GM10266 (cell line): ENCODE data around the gene MCRS1.
"Not testable (repeated sequence)": the region's sequence is repeated elsewhere in the genome, so short reads cannot be mapped to it uniquely, and the experiment has no call there.

Experiments
- DNase-seq: peaks from one replicate; pipeline ENCODE4 v3.0.0; 2012; ENCODE audit errors: extremely low spot score
- CTCF ChIP-seq: IDR thresholded peaks from 2 replicates; pipeline ENCODE4 v1.5.1; 2012; ENCODE audit warnings: mild to moderate bottlenecking, low read depth; ENCODE audit not compliant: control insufficient read depth, insufficient read depth; ENCODE audit errors: missing control alignments

Gene MCRS1, protein sequence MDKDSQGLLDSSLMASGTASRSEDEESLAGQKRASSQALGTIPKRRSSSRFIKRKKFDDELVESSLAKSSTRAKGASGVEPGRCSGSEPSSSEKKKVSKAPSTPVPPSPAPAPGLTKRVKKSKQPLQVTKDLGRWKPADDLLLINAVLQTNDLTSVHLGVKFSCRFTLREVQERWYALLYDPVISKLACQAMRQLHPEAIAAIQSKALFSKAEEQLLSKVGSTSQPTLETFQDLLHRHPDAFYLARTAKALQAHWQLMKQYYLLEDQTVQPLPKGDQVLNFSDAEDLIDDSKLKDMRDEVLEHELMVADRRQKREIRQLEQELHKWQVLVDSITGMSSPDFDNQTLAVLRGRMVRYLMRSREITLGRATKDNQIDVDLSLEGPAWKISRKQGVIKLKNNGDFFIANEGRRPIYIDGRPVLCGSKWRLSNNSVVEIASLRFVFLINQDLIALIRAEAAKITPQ

GRCh38 chr12:49567611-49568441, at the start of gene MCRS1:
Gene MCRS1 (minus strand): TSS chr12:49568142. CDS start chr12:49566731, 1,411 bp downstream.
- peak; percentile 95 for DNase-seq
- no peak for TF ChIP-seq CTCF

DNA sequence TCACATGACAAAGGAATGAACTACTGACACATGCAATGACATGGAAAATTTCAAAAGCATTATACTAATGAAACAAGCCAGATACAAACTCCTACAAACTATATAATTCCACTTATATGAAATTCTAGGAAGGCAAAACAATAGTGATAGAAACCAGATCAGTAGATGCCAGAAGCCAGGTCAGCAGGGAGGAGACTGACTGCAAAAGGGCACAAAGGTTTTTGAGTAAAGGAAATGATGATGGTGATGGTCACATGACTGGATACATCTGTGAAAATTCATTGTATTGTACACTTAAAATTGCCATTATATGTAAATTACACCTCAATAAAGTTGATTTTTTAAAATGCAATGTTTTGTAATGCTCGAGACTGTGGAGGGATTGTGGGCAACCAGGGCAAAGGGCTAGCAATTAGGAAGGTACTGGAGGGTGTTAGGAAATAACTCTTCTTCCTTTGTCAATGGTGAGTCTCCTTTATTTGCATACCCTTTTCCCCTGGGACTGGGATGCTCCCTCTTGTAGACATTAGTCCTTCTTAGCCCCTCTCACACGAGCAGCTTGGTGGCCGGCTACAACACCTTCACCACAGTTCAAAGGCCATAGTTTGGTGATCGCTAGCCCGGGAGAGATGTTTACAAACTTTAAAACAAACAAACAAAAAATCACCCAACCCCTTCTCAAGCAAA, 48.7 kb upstream of the MCRS1 start:
- no peak for TF ChIP-seq CTCF
- no peak for DNase-seq

- no peak for TF ChIP-seq CTCF
- no peak for DNase-seq
These were observed 47.8 kb upstream of the MCRS1 start for GRCh38 chr12:49615725-49616124.

DNA sequence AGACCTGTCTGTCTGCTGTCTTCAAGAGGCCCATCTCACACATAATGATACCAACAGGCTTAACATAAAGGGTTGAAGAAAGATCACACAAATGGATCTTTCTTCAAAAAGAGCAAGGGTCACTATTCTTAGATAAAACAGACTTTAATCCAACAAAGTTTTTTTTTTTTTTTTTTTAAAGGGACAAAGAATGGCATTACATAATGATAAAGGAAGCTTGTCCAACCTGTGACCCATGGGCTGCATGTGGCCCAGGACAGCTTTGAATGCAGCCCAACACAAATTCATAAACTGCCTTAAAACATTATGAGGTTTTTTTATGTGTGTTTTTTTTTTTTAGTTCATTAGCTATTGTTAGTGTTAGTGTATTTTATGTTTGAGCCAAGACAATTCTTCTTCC, 44.3 kb upstream of the MCRS1 start:
- DNase-seq, result no peak
- TF ChIP-seq CTCF, result no peak

DNA sequence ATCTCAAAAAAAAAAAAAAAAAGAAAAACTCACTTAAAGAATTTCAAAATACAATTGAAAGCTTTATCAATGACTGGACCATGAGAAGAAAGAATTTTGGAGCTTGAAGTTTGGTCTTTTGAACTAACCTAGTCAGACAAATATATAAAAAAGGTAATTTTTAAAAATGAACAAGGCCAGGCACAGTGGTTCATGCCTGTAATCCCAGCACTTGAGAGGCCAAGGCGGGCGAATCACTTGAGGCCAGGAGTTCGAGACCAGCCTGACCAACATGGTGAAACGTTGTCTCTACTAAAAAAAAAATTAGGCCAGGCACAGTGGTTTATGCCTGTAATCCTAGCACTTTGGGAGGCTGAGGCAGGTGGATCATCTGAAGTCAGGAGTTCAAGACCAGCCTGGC, 42.8 kb upstream of the MCRS1 start:
- not testable (repeated sequence) for DNase-seq

DNA sequence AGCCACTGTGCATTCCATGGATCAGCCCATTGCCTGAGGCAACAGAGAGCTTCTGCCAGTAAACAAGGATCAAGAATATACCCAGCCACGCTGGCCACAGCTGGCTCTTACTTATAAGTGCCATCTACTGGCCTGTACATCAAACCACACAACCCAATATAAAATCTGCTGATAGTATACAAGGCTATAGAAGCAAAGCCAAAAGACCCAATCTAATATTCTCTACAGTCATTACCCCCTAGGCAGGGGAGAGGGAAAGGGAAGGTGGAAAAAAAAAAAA, 41.9 kb upstream of the MCRS1 start:
- TF ChIP-seq CTCF, result no peak
- no peak for DNase-seq

DNA sequence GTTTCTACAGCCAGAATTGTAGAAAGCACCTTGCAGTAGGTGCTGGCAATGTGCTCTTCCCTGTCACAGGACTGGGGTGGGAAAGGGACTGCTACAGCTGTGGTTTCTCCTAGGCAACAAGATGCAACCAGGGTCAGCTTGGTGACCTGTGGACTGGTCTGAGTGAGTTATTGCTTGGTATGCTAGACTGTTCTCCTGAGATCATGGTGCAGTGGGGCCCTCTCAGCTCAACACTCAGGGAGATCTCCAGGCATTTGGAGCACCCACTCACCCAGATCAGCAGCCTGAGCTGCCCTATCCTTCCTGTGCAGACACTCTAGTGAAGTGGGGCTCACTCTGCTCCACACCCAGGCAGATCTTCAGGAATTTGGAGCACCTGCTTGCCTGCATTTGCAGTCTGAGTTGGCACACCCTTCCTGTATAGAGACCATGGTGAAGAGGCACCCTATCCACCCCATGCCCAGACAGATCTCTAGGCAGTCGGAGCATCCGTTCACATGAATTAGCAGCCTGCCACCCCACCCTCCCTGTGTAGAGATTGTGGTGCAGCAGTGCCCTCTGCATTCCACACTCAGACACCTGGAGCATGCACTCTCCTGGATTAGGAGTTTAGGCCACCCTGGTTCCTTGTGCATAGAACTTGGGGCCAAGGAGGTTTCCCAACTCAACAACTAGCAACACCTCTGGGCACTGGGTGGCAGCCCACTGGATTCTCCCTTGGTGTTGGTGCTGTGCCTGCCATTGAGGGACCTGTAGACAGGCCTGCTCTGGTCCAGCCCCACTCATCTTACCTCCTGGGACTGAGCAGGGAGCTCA, 41.3 kb upstream of the MCRS1 start:
- TF ChIP-seq CTCF, result no peak
- no peak for DNase-seq

DNA sequence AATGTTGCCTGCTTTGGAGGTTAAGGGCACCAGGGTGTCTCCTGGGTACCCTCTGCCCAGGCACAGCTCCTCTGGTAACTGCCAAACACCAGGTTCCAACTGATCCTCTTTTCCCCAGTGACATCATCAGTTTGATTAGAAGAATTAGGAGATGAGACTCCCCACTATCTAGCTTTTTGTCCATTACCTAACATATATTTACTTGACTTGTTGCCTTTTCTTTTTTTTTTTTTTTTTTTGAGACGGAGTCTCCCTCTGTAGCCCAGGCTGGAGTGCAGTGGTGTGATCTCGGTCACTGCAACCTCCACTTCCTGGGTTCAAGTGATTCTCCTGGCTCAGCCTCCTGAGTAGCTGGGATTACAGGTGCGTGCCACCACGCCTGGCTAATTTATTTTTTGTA, 37.6 kb upstream of the MCRS1 start, which contains the start of gene FAM186B:
FAM186B (minus strand) TSS at position 101 of the 400 bp plus-strand sequence. CDS start 162 bp downstream, outside the sequence.
- not testable (repeated sequence) for DNase-seq
